Heart left ventricle (tissue), 16 donors: ENCODE data around the gene ARPC5. TPM values are rescaled to one million over a fixed set of nuclear protein-coding genes. Genes with fewer than 3 reads are reported as not detected.

ENCODE experiments used
- ATAC-seq, 4 donors: fragments of 200-7000 bp; cut with Tn5 transposase; one replicate each; pipeline ENCODE4 v1.9.1; 2020 to 2022; ENCODE audit warnings: moderate library complexity in 4 of 4, mild to moderate bottlenecking in 3 of 4, moderate number of reproducible peaks in 1 of 4
- DNase-seq, 5 donors: peaks; one replicate each; pipeline ENCODE4 v3.0.0-alpha.2; 2020
- H3K27ac ChIP-seq, 12 donors: fragments of 200-600 bp; sonication (generic) in 4 of 12; one replicate each; pipeline versions ENCODE4 v1.5.0 to v1.8.0; 2016 to 2022; ENCODE audit warnings: mild to moderate bottlenecking in 2 of 12
- H3K27me3 ChIP-seq, 9 donors: fragments of 200-600 bp; sonication (generic) in 2 of 9; one replicate each; pipeline versions ENCODE4 v1.5.1 to v1.8.0; 2016 to 2022; ENCODE audit warnings: mild to moderate bottlenecking in 3 of 9
- H3K36me3 ChIP-seq, 9 donors: fragments of 200-600 bp; sonication (generic) in 2 of 9; one replicate each; pipeline versions ENCODE4 v1.5.0 to v1.8.0; 2018 to 2022; ENCODE audit warnings: mild to moderate bottlenecking in 2 of 9
- H3K4me1 ChIP-seq, 12 donors: fragments of 200-600 bp; sonication (generic) in 4 of 12; one replicate each; pipeline versions ENCODE4 v1.5.0 to v1.8.0; 2016 to 2022; ENCODE audit warnings: mild to moderate bottlenecking in 3 of 12
- H3K4me3 ChIP-seq, 12 donors: fragments of 200-600 bp; sonication (generic) in 4 of 12; one replicate each; pipeline versions ENCODE4 v1.5.0 to v1.8.0; 2017 to 2022; ENCODE audit warnings: mild to moderate bottlenecking in 9 of 12, moderate library complexity in 4 of 12
- H3K9me3 ChIP-seq, 12 donors: fragments of 200-600 bp; sonication (generic) in 4 of 12; one replicate each; pipeline versions ENCODE4 v1.5.0 to v1.8.0; 2016 to 2022; ENCODE audit warnings: mild to moderate bottlenecking in 1 of 12
- CTCF ChIP-seq, 12 donors: fragments of 200-600 bp; sonication (generic) in 4 of 12; IDR thresholded peaks; one replicate each; pipeline versions ENCODE4 v1.5.0 to v1.8.0; 2018 to 2022; ENCODE audit warnings: antibody characterized with exemption in 12 of 12, mild to moderate bottlenecking in 5 of 12
- POLR2A ChIP-seq, 2 donors: fragments of 450-650 bp; IDR thresholded peaks; one replicate each; pipeline ENCODE4 v1.6.1; 2017; ENCODE audit warnings: antibody characterized with exemption in 2 of 2, mild to moderate bottlenecking in 2 of 2, moderate library complexity in 2 of 2
- WGBS, 4 donors: extraction: QIAGEN DNeasy Blood & Tissue Kit in 2 of 4; methylation state at CpG; one replicate each; pipeline versions ENCODE4 v1.1.5 to v1.1.7; 2013 to 2018; 5-methylcytosine and 5-hydroxymethylcytosine counted together
- intact Hi-C, 10 donors: fragments of 100-400 bp; cut with DNase I; formaldehyde crosslinking; loops; one replicate each; pipeline versions ENCODE4 v1.11.1 to v1.14.2; 2022
- polyA plus RNA-seq, 2 donors: library from polyadenylated mRNA; stranded (reverse); fragments of 200-250 nt; gene quantifications; one replicate each; pipeline ENCODE4 v1.2.3, GENCODE V29; 2013
- total RNA-seq, 9 donors: library from RNA; depleted of rRNA in 2 of 9; stranded (reverse); fragments of >200 nt in 2 of 9; fragmentation: NEBNext Ultra II Directional in 3 of 9; extraction: Animal tissue kit (Norgen Biotek cat#: 25700) in 3 of 9; gene quantifications; one replicate each; pipeline versions ENCODE4 v1.1.0 to v1.2.4, GENCODE V29; 2016 to 2023
- donor health status: ischemic (EF 13 %, LVEDD 7.1; RV severe dilation, severe dysfunction).
- donor health status: healthy with polysubstance abuse.
- donor health status: DM: no; HTN: yes; CAD: no.
- donor health status: DM: no; HTN: no; CAD: no.
- donor health status: ischemic (EF 25% LVEDD 6.9; RV normal size, moderate dysfunction).
- donor health status: ischemic (EF 25% LVEDD 5.7; RV mildly dilated, moderate dysfunction).
- donor health status: healthy.
- donor health status: DM: yes; HTN: yes; CAD: no.
- donor health status: ischemic (EF 35%, LVEDD 5.7; RV mildly dilated, moderate dysfunction).
- donor health status: nonischemic (EF 11% LVEDD 7.7; RV severe dilation, severe dysfunction).
- donor health status: DM: yes; HTN: yes; CAD: no.
- donor health status: PGD.
- donor health status: ischemic (EF 29% LVEDD 5.4; RV normal size, mild dysfunction).
- donor health status: nonischemic (EF 23%, LVEDD 6.1; RV moderate dilation, normal function).

ARPC5 gene
- total and polyA plus RNA-seq, 11 donors, result 24.6 to 105 (median 31.3) TPM

- H3K4me3 ChIP-seq, result no peak within 1 kb of the TSS
- intact Hi-C loops, result loop anchor here in 1 of 10 donors (10.0 kb wide), 1 partner anchor 152 kb away; the partner anchor contains the start of gene RGL1
- WGBS, 4 donors, result 50 to 58% (median 55%) methylated on average over 5 of the region's 5 CpGs
- H3K27me3 ChIP-seq, result no peaks in the 10 kb centered on the region
- H3K4me1 ChIP-seq, result peaks cover 5 to 60% (median 38%) of the 10 kb centered on the region in 12 donors
- TF ChIP-seq CTCF (IDR thresholded peaks at IDR 0.05) (no peak), POLR2A (IDR thresholded peaks at IDR 0.05) (no peak)
- DNase-seq, result no peak
- H3K27ac ChIP-seq, result peak within 1 kb of the TSS; percentile 23 to 81 (median 66)
- H3K9me3 ChIP-seq, result no peaks in the 10 kb centered on the region
- H3K36me3 ChIP-seq, result no peaks in the 10 kb centered on the region
- peak; percentile 44 to 76 (median 58) for ATAC-seq
Measured at GRCh38 chr1:183652547-183653461, 17.2 kb upstream of the ARPC5 start, which contains the start of gene APOBEC4. TSS of gene APOBEC4 (minus strand) at chr1:183653316. CDS start at chr1:183648781, 4,535 bp downstream.

- Histone ChIP-seq H3K4me3 (no peak overlapping the region), H3K9me3 (no peaks in the 10 kb centered on the region), H3K27ac (peak overlapping the region in 9 of 12 donors; percentile 3 to 81 (median 64)), H3K36me3 (no peaks in the 10 kb centered on the region), H3K4me1 (peaks cover 5 to 67% (median 42%) of the 10 kb centered on the region in 12 donors), H3K27me3 (no peaks in the 10 kb centered on the region)
- 82 to 97% (median 94%) methylated on average over 1 of the region's 1 CpG for WGBS, 4 donors
- TF ChIP-seq POLR2A (IDR thresholded peaks at IDR 0.05), result no peak
- TF ChIP-seq CTCF (IDR thresholded peaks at IDR 0.05), result no peak
- no peak for DNase-seq
- ATAC-seq, result no peak
- intact Hi-C loops, result loop anchor here in 1 of 10 donors (10.0 kb wide), 1 partner anchor 153 kb away; the partner anchor contains the start of gene RGL1
Measured at GRCh38 chr1:183652107-183652506, 16.5 kb upstream of the ARPC5 start.

- H3K36me3 ChIP-seq, result no peaks in the 10 kb centered on the region
- no peak for DNase-seq
- H3K27ac ChIP-seq, result peak overlapping the region in 6 of 12 donors; percentile 3 to 81 (median 32)
- no peaks in the 10 kb centered on the region for H3K9me3 ChIP-seq
- no peak for ATAC-seq
- H3K4me3 ChIP-seq, result no peak overlapping the region
- intact Hi-C loops, result loop anchor here in 1 of 10 donors (10.0 kb wide), 1 partner anchor 153 kb away; the partner anchor contains the start of gene RGL1
- 64 to 79% (median 72%) methylated on average over 5 of the region's 5 CpGs for WGBS, 4 donors
- no peaks in the 10 kb centered on the region for H3K27me3 ChIP-seq
- TF ChIP-seq CTCF (IDR thresholded peaks at IDR 0.05) (no peak), POLR2A (IDR thresholded peaks at IDR 0.05) (no peak)
- peaks cover 5 to 72% (median 44%) of the 10 kb centered on the region in 12 donors for H3K4me1 ChIP-seq
Measured at GRCh38 chr1:183651612-183652011, 16.0 kb upstream of the ARPC5 start.

- TF ChIP-seq POLR2A (IDR thresholded peaks at IDR 0.05), result no peak
- no peak for TF ChIP-seq CTCF (IDR thresholded peaks at IDR 0.05)
Measured at GRCh38 chr1:183648042-183648441, 12.5 kb upstream of the ARPC5 start.

More at GRCh38 chr1:183648042-183648441, 12.5 kb upstream of the ARPC5 start:
- 84 to 89% (median 88%) methylated on average over 8 of the region's 8 CpGs for WGBS, 4 donors
- Histone ChIP-seq H3K36me3 (no peaks in the 10 kb centered on the region), H3K9me3 (no peaks in the 10 kb centered on the region), H3K4me3 (no peak overlapping the region), H3K27me3 (no peaks in the 10 kb centered on the region), H3K4me1 (peaks cover 4 to 45% (median 22%) of the 10 kb centered on the region in 12 donors), H3K27ac (peak overlapping the region in 2 of 12 donors; percentile 0 to 18)
- no peak for DNase-seq
- no peak for ATAC-seq
- intact Hi-C loops, result no loop called here
